ACC112 (cell line): ENCODE measurements around the gene ELOVL1.

Source experiments
- H2AFZ ChIP-seq: fragments of 200-600 bp; sonication (generic); one replicate; pipeline ENCODE4 v1.6.0; 2017; ENCODE audit warnings: antibody characterized with exemption, low read length; ENCODE audit not compliant: unreplicated experiment
- H3K27ac ChIP-seq: fragments of 200-600 bp; sonication (generic); 2 replicates; pipeline ENCODE4 v1.5.1; 2014; ENCODE audit warnings: low read depth, mild to moderate bottlenecking, antibody characterized with exemption, low read length, moderate library complexity
- H3K27me3 ChIP-seq: fragments of 200-600 bp; sonication (generic); 2 replicates; pipeline ENCODE4 v1.6.1; 2014; ENCODE audit warnings: mild to moderate bottlenecking, antibody characterized with exemption, low read length, moderate library complexity, mixed read lengths; ENCODE audit not compliant: insufficient read depth
- H3K36me3 ChIP-seq: fragments of 200-600 bp; sonication (generic); 2 replicates; pipeline ENCODE4 v1.6.1; 2016; ENCODE audit warnings: mild to moderate bottlenecking, antibody characterized with exemption, low read length, moderate library complexity, mixed read lengths; ENCODE audit not compliant: insufficient read depth
- H3K4me1 ChIP-seq: fragments of 200-600 bp; sonication (generic); one replicate; pipeline ENCODE4 v1.6.1; 2016; ENCODE audit warnings: low read length, mixed read lengths; ENCODE audit not compliant: insufficient read depth, unreplicated experiment, control insufficient read depth
- H3K4me3 ChIP-seq: fragments of 200-600 bp; sonication (generic); 2 replicates; pipeline ENCODE4 v1.5.1; 2014; ENCODE audit warnings: mild to moderate bottlenecking, low read depth, low read length
- H3K79me2 ChIP-seq: fragments of 200-600 bp; sonication (generic); one replicate; pipeline ENCODE4 v1.6.0; 2016; ENCODE audit warnings: low read length; ENCODE audit not compliant: control insufficient read depth, unreplicated experiment, insufficient read depth

Gene ELOVL1

GRCh38 chr1:43325381-43325780 is 42.4 kb downstream of the ELOVL1 start:
- H3K4me3 ChIP-seq = no peak overlapping the region
- H3K27me3 ChIP-seq = no peaks in the 10 kb centered on the region
- H2AFZ ChIP-seq = no peak overlapping the region
- H3K36me3 ChIP-seq = no peaks in the 10 kb centered on the region
- peaks cover 8% of the 10 kb centered on the region for H3K4me1 ChIP-seq
- H3K79me2 ChIP-seq = no peaks in the 10 kb centered on the region
- no peak overlapping the region for H3K27ac ChIP-seq

- Histone ChIP-seq H3K4me3 (no peak overlapping the region), H3K36me3 (no peaks in the 10 kb centered on the region), H2AFZ (no peak overlapping the region), H3K27ac (no peak overlapping the region), H3K27me3 (no peaks in the 10 kb centered on the region), H3K79me2 (no peaks in the 10 kb centered on the region), H3K4me1 (peaks cover 2% of the 10 kb centered on the region)
These were observed 43.0 kb downstream of the ELOVL1 start for GRCh38 chr1:43324810-43325209.

- Histone ChIP-seq H3K79me2 (no peaks in the 10 kb centered on the region), H3K27ac (no peak overlapping the region), H3K4me3 (no peak overlapping the region), H3K27me3 (no peaks in the 10 kb centered on the region), H3K4me1 (no peaks in the 10 kb centered on the region), H2AFZ (no peak overlapping the region), H3K36me3 (no peaks in the 10 kb centered on the region)
These were observed 45.3 kb downstream of the ELOVL1 start for GRCh38 chr1:43322506-43322905.

- H3K27me3 ChIP-seq = no peaks in the 10 kb centered on the region
- H3K4me1 ChIP-seq = no peaks in the 10 kb centered on the region
- H3K4me3 ChIP-seq = no peak overlapping the region
- no peaks in the 10 kb centered on the region for H3K79me2 ChIP-seq
- no peak overlapping the region for H2AFZ ChIP-seq
- no peaks in the 10 kb centered on the region for H3K36me3 ChIP-seq
- no peak overlapping the region for H3K27ac ChIP-seq
These were observed 46.4 kb downstream of the ELOVL1 start for GRCh38 chr1:43321331-43321891.

DNA sequence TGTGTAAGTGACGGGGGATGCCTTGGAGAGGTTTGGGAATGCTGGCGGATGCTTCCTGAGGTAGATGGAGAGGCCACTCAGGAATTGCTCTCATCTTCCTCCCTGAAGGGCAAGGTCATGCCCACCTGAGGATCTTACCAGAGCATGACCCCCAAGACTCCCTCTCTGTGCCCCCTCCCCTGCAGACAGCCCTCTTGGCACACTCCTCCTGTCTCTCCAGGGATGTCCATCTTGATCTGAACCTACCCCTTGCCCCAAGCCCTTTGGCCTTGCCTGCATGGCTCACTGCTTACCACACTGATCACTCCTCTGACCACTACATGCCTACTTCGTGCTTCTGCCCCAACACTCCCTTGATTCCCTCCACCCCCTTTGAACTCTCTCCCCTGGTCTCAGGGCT is 48.0 kb downstream of the ELOVL1 start:
- H3K27me3 ChIP-seq = no peaks in the 10 kb centered on the region
- no peak overlapping the region for H3K27ac ChIP-seq
- no peaks in the 10 kb centered on the region for H3K4me1 ChIP-seq
- H3K4me3 ChIP-seq = no peak overlapping the region
- H3K36me3 ChIP-seq = no peaks in the 10 kb centered on the region
- H2AFZ ChIP-seq = no peak overlapping the region
- H3K79me2 ChIP-seq = no peaks in the 10 kb centered on the region

DNA sequence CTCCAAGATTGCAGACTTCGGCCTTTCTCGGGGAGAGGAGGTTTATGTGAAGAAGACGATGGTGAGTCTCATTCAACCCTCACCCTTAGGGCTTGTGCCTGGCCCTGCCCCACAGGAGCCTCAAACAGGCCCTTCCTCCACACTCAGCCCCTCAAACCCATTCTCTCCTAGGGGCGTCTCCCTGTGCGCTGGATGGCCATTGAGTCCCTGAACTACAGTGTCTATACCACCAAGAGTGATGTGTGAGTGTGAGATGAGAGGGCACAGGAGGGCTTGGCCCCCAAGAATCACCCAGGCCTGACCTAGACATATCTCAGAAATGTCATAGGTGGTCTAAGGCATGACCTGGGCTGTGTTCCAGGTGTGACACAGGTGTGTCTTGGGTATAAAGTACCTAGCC is 48.5 kb downstream of the ELOVL1 start:
- H3K4me3 ChIP-seq = no peak overlapping the region
- H3K4me1 ChIP-seq = no peaks in the 10 kb centered on the region
- no peaks in the 10 kb centered on the region for H3K79me2 ChIP-seq
- no peaks in the 10 kb centered on the region for H3K27me3 ChIP-seq
- no peak overlapping the region for H3K27ac ChIP-seq
- no peak overlapping the region for H2AFZ ChIP-seq
- H3K36me3 ChIP-seq = no peaks in the 10 kb centered on the region

DNA sequence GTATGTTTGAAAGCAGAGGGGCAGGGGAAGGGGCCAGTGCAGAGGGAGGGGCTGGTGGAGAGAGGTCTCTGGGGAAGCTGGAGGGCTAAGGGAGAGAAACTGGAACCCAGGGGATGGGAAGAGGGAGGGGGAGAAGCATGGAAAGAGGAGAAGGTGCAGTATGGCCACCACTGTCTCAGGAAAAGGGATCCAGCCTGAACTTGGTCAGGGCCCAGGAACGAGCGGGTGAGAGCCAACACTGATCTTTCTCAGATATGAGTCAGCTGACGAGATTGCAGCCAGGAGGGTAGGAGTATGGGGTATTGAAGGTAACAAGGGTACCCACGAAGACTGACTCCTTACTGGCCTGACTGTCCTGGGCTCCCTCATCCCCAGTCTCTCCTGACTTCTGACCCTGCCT is 49.0 kb downstream of the ELOVL1 start:
- no peaks in the 10 kb centered on the region for H3K4me1 ChIP-seq
- H3K27me3 ChIP-seq = no peaks in the 10 kb centered on the region
- no peak overlapping the region for H2AFZ ChIP-seq
- H3K4me3 ChIP-seq = no peak overlapping the region
- H3K27ac ChIP-seq = no peak overlapping the region
- H3K36me3 ChIP-seq = no peaks in the 10 kb centered on the region
- H3K79me2 ChIP-seq = no peaks in the 10 kb centered on the region

DNA sequence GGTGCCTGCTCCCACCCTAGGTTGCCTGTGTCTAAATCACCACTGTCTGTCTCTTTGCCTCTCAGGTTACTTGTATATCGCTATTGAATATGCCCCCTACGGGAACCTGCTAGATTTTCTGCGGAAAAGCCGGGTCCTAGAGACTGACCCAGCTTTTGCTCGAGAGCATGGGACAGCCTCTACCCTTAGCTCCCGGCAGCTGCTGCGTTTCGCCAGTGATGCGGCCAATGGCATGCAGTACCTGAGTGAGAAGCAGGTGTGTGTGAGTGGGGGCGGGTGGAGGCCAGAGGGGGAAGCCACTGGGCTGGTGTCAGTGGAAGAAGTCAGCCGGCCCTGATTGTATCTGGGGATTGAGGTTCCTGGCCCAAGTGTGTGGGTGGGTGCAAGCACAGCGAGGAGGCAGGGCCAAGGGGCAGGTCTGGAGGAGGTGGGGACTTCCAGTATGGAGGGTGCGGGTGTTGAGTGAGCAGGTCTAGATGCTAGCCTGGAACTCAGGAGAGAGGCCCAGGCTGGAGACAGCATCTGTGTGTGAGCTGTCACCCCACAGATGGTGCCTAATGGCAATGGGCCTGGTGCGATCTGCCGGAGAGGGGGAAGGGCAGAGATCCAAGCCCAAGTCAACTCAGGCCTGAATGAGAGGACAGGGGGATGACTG is 49.9 kb downstream of the ELOVL1 start:
- no peaks in the 10 kb centered on the region for H3K36me3 ChIP-seq
- H3K4me3 ChIP-seq = no peak overlapping the region
- H3K27ac ChIP-seq = no peak overlapping the region
- no peaks in the 10 kb centered on the region for H3K4me1 ChIP-seq
- no peaks in the 10 kb centered on the region for H3K79me2 ChIP-seq
- no peak overlapping the region for H2AFZ ChIP-seq
- no peaks in the 10 kb centered on the region for H3K27me3 ChIP-seq

DNA sequence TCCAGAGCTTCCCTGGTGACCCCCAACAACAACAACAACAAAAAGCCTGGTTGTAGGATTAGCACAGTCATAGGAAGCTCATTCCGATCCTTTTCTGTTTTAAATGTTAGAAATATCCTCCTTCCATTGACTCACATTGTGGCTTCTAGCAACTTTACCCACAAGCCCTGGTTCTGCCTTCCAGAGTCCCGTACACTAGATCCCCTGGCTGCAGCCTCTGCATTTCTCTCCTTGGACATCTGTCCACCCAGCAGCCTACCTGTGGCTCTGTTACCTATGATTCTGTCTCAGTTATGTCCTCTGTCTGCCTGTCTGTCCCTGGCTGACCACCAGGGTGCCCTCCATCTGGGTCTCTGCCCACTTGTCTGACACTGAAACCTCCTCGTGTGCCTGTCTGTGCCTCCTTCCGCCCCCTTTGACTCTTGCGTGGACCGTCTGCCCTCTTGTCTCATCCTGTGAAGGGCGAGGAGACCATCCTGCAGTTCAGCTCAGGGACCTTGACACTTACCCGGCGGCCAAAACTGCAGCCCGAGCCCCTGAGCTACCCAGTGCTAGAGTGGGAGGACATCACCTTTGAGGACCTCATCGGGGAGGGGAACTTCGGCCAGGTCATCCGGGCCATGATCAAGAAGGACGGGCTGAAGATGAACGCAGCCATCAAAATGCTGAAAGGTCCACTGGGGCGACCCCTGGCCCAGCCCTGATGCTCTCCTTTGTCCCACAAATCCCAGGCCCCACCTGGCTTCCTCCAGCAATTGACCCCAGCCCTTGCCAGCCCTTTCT is 50.9 kb downstream of the ELOVL1 start:
- no peak overlapping the region for H3K4me3 ChIP-seq
- H3K36me3 ChIP-seq = no peaks in the 10 kb centered on the region
- H3K27me3 ChIP-seq = no peaks in the 10 kb centered on the region
- no peaks in the 10 kb centered on the region for H3K79me2 ChIP-seq
- no peak overlapping the region for H3K27ac ChIP-seq
- H2AFZ ChIP-seq = no peak overlapping the region
- H3K4me1 ChIP-seq = no peaks in the 10 kb centered on the region

DNA sequence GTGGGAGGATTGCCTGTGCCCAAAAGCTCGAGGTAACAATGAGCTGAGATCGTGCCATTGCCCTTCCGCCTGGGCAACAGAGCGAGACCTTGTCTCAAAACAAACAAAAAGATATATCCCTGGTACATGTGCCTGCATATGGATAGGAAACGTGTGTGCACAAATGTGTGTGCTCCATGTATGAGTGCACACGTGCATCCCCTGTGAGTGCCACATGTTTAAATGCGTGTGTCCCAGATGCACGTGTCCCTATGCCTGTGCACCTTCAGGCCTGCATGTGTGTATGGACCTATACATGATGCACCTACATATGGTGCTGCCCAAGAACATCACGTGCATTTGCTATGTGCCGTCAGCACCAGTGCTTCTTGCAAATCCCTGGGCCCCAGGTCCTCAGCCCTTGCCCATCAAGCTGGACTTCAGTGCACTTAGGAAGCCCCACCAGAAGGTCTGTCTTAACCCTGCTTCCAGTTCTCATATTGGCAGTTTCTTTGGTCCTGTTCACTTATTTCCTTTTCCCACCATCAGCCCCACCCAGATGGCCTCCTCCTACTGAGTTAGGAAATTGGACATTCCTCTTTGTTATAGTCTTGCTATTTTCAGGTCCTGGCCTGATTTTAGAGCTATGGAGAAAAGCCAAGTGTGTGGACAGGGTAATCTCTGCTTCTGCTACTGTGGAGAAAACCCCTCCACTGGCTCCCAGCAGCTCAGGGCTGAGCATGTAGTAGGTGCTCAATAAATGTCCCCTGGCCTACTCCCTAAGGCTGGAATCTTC is 51.7 kb downstream of the ELOVL1 start:
- H3K79me2 ChIP-seq = no peaks in the 10 kb centered on the region
- H2AFZ ChIP-seq = no peak overlapping the region
- H3K27ac ChIP-seq = no peak overlapping the region
- no peaks in the 10 kb centered on the region for H3K4me1 ChIP-seq
- no peaks in the 10 kb centered on the region for H3K36me3 ChIP-seq
- no peaks in the 10 kb centered on the region for H3K27me3 ChIP-seq
- no peak overlapping the region for H3K4me3 ChIP-seq
